DND-41 (cell line): Measurements from ENCODE around the gene RARRES1.

ENCODE experiments used
- CTCF ChIP-seq: IDR thresholded peaks from 2 replicates; pipeline ENCODE4 v1.5.1; 2012; ENCODE audit warnings: borderline replicate concordance, low read length, moderate library complexity, mild to moderate bottlenecking; ENCODE audit not compliant: poor library complexity, severe bottlenecking; ENCODE audit errors: extremely low read depth
- EZH2 ChIP-seq: IDR thresholded peaks from 3 replicates; pipeline ENCODE4 v1.6.1; 2012; ENCODE audit warnings: borderline replicate concordance, low read depth, mild to moderate bottlenecking, moderate library complexity, low read length, inconsistent platforms; ENCODE audit not compliant: severe bottlenecking

GRCh38 chr3:158700559-158700958 is 31.7 kb downstream of the RARRES1 start:
- TF ChIP-seq CTCF = no peak
- TF ChIP-seq EZH2 = no peak
